ENCODE data around the gene CRIP1. TPM values are rescaled to one million over a fixed set of nuclear protein-coding genes. Genes with fewer than 3 reads are reported as not detected.

Gene CRIP1, protein sequence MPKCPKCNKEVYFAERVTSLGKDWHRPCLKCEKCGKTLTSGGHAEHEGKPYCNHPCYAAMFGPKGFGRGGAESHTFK
- 9.3 and 15.8 TPM in 2 replicates for total RNA-seq

GRCh38 chr14:105486163-105486973 is at the start of gene CRIP1:
TSS of gene CRIP1 (plus strand) at chr14:105486886. CDS start at chr14:105487260, 374 bp downstream.

DNA sequence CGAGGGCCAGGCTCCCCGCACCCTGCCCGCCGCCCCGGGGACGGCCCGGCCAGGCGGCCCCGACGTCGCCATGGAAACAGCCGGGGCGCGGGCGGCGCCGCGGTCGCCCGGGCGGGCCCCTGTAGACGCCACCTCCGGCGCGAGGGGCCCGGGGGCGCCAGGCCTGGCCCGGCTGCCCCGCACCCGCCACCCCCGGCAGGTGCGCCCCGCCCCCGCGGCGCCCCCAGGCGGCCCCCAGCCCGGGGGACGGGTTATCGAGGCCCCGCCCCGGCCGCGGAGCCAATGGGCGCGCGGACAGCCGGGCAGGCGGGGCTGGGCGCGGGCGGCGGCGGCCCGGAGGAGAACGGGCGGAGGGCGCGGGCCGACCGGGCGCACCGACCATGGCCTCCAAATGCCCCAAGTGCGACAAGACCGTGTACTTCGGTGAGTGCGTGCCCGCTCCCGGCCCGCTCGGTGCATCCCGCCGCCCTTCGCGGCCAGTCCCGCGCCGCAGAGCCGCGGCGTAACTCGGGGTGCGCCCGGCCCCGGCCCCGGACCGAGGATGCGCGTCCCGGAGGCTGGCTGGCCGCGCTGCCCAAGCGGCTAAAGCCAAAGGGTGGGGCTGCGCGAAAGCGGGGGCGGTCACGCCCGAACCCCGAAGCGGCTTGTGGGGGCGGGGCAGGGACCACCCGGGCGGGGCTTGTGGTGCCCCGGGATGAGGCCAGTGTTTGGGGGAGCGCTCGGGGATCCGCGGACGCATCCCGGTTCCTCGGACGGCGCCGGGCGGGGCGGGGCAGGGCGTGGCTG is 12.0 kb upstream of the CRIP1 start, which contains the start of gene CRIP2:
Gene CRIP2 (plus strand): TSS at position 339 of the 786 bp plus-strand sequence. CDS start 42 bp downstream, at position 381.

DNA sequence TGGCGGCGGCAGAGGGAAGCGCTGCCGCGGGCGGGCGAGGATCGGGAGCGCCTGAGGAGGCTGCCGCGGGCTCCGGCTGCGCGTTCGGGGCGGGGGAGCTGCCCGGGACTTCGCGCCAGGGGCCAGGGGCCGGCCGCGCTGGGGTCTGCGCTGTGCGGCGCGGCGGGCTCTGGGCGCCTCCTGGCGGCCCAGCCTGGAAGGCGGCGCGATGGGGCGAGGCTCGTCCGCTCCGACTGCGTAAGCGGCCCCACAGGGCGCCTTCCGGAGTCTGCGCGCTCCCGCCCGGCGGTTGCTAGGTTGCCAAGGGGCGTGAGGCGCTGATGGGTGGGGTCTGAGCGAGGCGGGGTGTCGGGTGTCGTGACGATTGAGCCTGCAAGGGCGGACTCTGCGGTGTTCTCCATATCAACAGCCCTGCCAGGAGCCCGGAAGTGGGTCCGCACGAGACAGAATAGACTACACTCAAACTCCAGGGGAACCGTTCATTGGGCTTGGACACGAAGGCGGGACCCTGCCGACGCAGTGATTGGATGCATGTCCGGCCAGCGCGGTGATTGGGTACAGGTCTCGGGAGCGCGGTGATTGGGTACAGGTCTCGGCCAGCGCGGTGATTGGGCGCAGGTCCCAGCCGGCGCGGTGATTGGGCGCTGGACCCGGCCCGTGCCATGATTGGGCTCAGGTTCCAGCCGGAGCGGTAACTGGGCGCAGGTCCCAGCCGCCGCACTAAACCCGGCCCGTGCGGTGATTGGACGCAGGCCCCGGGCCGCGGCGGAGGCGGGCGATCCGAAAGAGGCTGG is 4.1 kb downstream of the CRIP1 start, which contains the start of gene TEDC1:
Gene TEDC1 (plus strand): TSS at position 675 of the 794 bp plus-strand sequence. CDS start 130 bp downstream, outside the sequence.

GRCh38 chr14:105525861-105526775 is 39.4 kb downstream of the CRIP1 start, which contains the start of gene TMEM121:
TSS of gene TMEM121 (plus strand) at chr14:105526583. CDS start at chr14:105528835, 2,252 bp downstream.

Other genes starting within 250 kb of the CRIP1 start
- gene BTBD6, start 238.4 kb upstream of the CRIP1 start, total RNA-seq: 82.2 and 88.0 TPM in 2 replicates
- gene BRF1, start 185.9 kb upstream of the CRIP1 start, total RNA-seq: 28.6 and 37.2 TPM in 2 replicates
- gene PACS2, start 172.1 kb upstream of the CRIP1 start, total RNA-seq: 53.4 and 61.7 TPM in 2 replicates
- not detected in 2 replicates for gene TEX22, start 88.3 kb upstream of the CRIP1 start, total RNA-seq
- gene MTA1, start 67.1 kb upstream of the CRIP1 start, total RNA-seq: 33.2 and 44.0 TPM in 2 replicates
- gene CRIP2, start 12.1 kb upstream of the CRIP1 start, total RNA-seq: 408 and 431 TPM in 2 replicates
- gene TEDC1, start 4.4 kb downstream of the CRIP1 start, total RNA-seq: 24.1 and 31.2 TPM in 2 replicates
- gene TMEM121, start 39.7 kb downstream of the CRIP1 start, total RNA-seq: 0.93 and 1.8 TPM in 2 replicates

All from mammary microvascular endothelial cell (primary cell).